Measurements from ENCODE around the gene UQCC5.

The UQCC5 gene

GRCh38 chr3:52527039-52527731 is 9.2 kb upstream of the UQCC5 start:
- H2BK15ac ChIP-seq (replicated peaks; ENCODE audit: low read depth), result no peak overlapping the region
- peaks cover 20% of the 10 kb centered on the region for H3K79me2 ChIP-seq (ENCODE audit: control insufficient read depth, insufficient read depth, low read length)
- no peak overlapping the region for H3K4ac ChIP-seq (ENCODE audit: low read depth, low read length)
- H3K27me3 ChIP-seq (ENCODE audit: insufficient read depth, low read length, poor library complexity), result no peaks in the 10 kb centered on the region
- H4K8ac ChIP-seq (ENCODE audit: low read depth, low read length), result no peak overlapping the region
- no peak for DNase-seq
- no peak overlapping the region for H2BK5ac ChIP-seq (ENCODE audit: low read length)
- H3K79me1 ChIP-seq (ENCODE audit: low read length), result peaks cover 25% of the 10 kb centered on the region
- no CpG with 5 or more reads among the region's 14 CpGs for WGBS (ENCODE audit: extremely low coverage, insufficient coverage, low lambda C conversion rate)
- H3K56ac ChIP-seq (ENCODE audit: low read length), result no peak overlapping the region
- no peak overlapping the region for H2BK120ac ChIP-seq (ENCODE audit: low read depth, low read length)
- no peak overlapping the region for H3K4me3 ChIP-seq (ENCODE audit: low read length)
- no peak overlapping the region for H3K9ac ChIP-seq (ENCODE audit: low read length)
- no peak overlapping the region for H2AK5ac ChIP-seq (ENCODE audit: low read length)
- H4K5ac ChIP-seq (ENCODE audit: low read length), result no peak overlapping the region
- H3K23ac ChIP-seq (ENCODE audit: low read length), result no peak overlapping the region
- peaks cover 3% of the 10 kb centered on the region for H3K4me1 ChIP-seq (ENCODE audit: control insufficient read depth, low read depth, low read length)
- no peak overlapping the region for H3K27ac ChIP-seq (ENCODE audit: low read depth, low read length)
- peaks cover 25% of the 10 kb centered on the region for H3K36me3 ChIP-seq (ENCODE audit: control insufficient read depth, insufficient read depth, low read length)
- H3K4me2 ChIP-seq (ENCODE audit: low read length), result no peak overlapping the region
- no peak overlapping the region for H3K18ac ChIP-seq (ENCODE audit: low read length)

- no peak overlapping the region for H3K4me2 ChIP-seq (ENCODE audit: low read length)
- H4K5ac ChIP-seq (ENCODE audit: low read length), result no peak overlapping the region
- no CpG with 5 or more reads among the region's 18 CpGs for WGBS (ENCODE audit: extremely low coverage, insufficient coverage, low lambda C conversion rate)
- H3K27ac ChIP-seq (ENCODE audit: low read depth, low read length), result no peak overlapping the region
- H3K23ac ChIP-seq (ENCODE audit: low read length), result no peak overlapping the region
- no peak overlapping the region for H4K8ac ChIP-seq (ENCODE audit: low read depth, low read length)
- no peak overlapping the region for H2BK120ac ChIP-seq (ENCODE audit: low read depth, low read length)
- H3K36me3 ChIP-seq (ENCODE audit: control insufficient read depth, insufficient read depth, low read length), result peaks cover 25% of the 10 kb centered on the region
- no peak overlapping the region for H2BK15ac ChIP-seq (replicated peaks; ENCODE audit: low read depth)
- H3K56ac ChIP-seq (ENCODE audit: low read length), result no peak overlapping the region
- H3K4me1 ChIP-seq (ENCODE audit: control insufficient read depth, low read depth, low read length), result peaks cover 3% of the 10 kb centered on the region
- H3K79me1 ChIP-seq (ENCODE audit: low read length), result peaks cover 28% of the 10 kb centered on the region
- no peak overlapping the region for H3K4me3 ChIP-seq (ENCODE audit: low read length)
- no peak overlapping the region for H3K18ac ChIP-seq (ENCODE audit: low read length)
- H3K27me3 ChIP-seq (ENCODE audit: insufficient read depth, low read length, poor library complexity), result no peaks in the 10 kb centered on the region
- DNase-seq, result no peak
- H3K79me2 ChIP-seq (ENCODE audit: control insufficient read depth, insufficient read depth, low read length), result peaks cover 27% of the 10 kb centered on the region
- H2AK5ac ChIP-seq (ENCODE audit: low read length), result no peak overlapping the region
- no peak overlapping the region for H3K9ac ChIP-seq (ENCODE audit: low read length)
- no peak overlapping the region for H2BK5ac ChIP-seq (ENCODE audit: low read length)
- H3K4ac ChIP-seq (ENCODE audit: low read depth, low read length), result no peak overlapping the region
Measured at GRCh38 chr3:52527732-52528585, 8.4 kb upstream of the UQCC5 start.

GRCh38 chr3:52528586-52529375 is 7.6 kb upstream of the UQCC5 start:
- Histone ChIP-seq H3K4me1 (ENCODE audit: control insufficient read depth, low read depth, low read length) (peaks cover 3% of the 10 kb centered on the region), H3K27me3 (ENCODE audit: insufficient read depth, low read length, poor library complexity) (no peaks in the 10 kb centered on the region), H3K4ac (ENCODE audit: low read depth, low read length) (no peak overlapping the region), H2BK15ac (replicated peaks; ENCODE audit: low read depth) (no peak overlapping the region), H3K4me3 (ENCODE audit: low read length) (no peak overlapping the region), H4K5ac (ENCODE audit: low read length) (no peak overlapping the region), H3K9ac (ENCODE audit: low read length) (no peak overlapping the region), H3K4me2 (ENCODE audit: low read length) (no peak overlapping the region), H3K36me3 (ENCODE audit: control insufficient read depth, insufficient read depth, low read length) (peaks cover 25% of the 10 kb centered on the region), H3K56ac (ENCODE audit: low read length) (no peak overlapping the region), H3K79me1 (ENCODE audit: low read length) (peaks cover 30% of the 10 kb centered on the region), H3K18ac (ENCODE audit: low read length) (no peak overlapping the region), H4K8ac (ENCODE audit: low read depth, low read length) (no peak overlapping the region), H2BK120ac (ENCODE audit: low read depth, low read length) (no peak overlapping the region), H3K23ac (ENCODE audit: low read length) (no peak overlapping the region), H2AK5ac (ENCODE audit: low read length) (no peak overlapping the region), H2BK5ac (ENCODE audit: low read length) (no peak overlapping the region), H3K27ac (ENCODE audit: low read depth, low read length) (no peak overlapping the region), H3K79me2 (ENCODE audit: control insufficient read depth, insufficient read depth, low read length) (peaks cover 30% of the 10 kb centered on the region)
- no peak for DNase-seq
- WGBS (ENCODE audit: extremely low coverage, insufficient coverage, low lambda C conversion rate), result no CpG with 5 or more reads among the region's 25 CpGs

GRCh38 chr3:52529376-52530333 is 6.8 kb upstream of the UQCC5 start:
- Histone ChIP-seq H2BK15ac (replicated peaks; ENCODE audit: low read depth) (no peak overlapping the region), H3K27ac (ENCODE audit: low read depth, low read length) (no peak overlapping the region), H3K4me2 (ENCODE audit: low read length) (no peak overlapping the region), H3K4me1 (ENCODE audit: control insufficient read depth, low read depth, low read length) (peaks cover 6% of the 10 kb centered on the region), H4K8ac (ENCODE audit: low read depth, low read length) (no peak overlapping the region), H3K4me3 (ENCODE audit: low read length) (no peak overlapping the region), H3K36me3 (ENCODE audit: control insufficient read depth, insufficient read depth, low read length) (peaks cover 19% of the 10 kb centered on the region), H2BK120ac (ENCODE audit: low read depth, low read length) (no peak overlapping the region), H3K27me3 (ENCODE audit: insufficient read depth, low read length, poor library complexity) (no peaks in the 10 kb centered on the region), H3K56ac (ENCODE audit: low read length) (no peak overlapping the region), H2AK5ac (ENCODE audit: low read length) (no peak overlapping the region), H3K4ac (ENCODE audit: low read depth, low read length) (no peak overlapping the region), H4K5ac (ENCODE audit: low read length) (no peak overlapping the region), H3K79me2 (ENCODE audit: control insufficient read depth, insufficient read depth, low read length) (peaks cover 30% of the 10 kb centered on the region), H3K23ac (ENCODE audit: low read length) (no peak overlapping the region), H2BK5ac (ENCODE audit: low read length) (no peak overlapping the region), H3K18ac (ENCODE audit: low read length) (no peak overlapping the region), H3K79me1 (ENCODE audit: low read length) (peaks cover 30% of the 10 kb centered on the region), H3K9ac (ENCODE audit: low read length) (no peak overlapping the region)
- no peak for DNase-seq
- no CpG with 5 or more reads among the region's 12 CpGs for WGBS (ENCODE audit: extremely low coverage, insufficient coverage, low lambda C conversion rate)
